ENCODE measurements around the gene OLFML2A.

DNA sequence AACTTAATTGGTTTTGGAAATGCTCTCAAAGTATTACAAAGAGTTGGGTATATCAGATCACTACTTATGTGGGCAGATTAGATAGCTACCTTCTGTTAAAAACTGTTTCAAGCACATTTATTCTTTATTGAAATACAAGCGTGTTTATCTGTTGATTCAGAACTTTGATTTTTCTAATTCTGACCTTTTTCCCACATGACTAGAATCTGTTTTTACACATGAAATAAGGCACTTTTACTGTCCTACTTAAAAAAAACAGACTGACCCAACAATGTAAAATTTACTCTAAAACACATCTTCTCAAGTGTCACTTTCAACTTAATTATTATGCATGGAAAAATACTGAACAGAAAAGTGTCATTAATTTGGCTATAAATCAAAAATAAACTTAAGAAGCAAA is 10.6 kb upstream of the OLFML2A start:
- TF ChIP-seq, protein P1, sequence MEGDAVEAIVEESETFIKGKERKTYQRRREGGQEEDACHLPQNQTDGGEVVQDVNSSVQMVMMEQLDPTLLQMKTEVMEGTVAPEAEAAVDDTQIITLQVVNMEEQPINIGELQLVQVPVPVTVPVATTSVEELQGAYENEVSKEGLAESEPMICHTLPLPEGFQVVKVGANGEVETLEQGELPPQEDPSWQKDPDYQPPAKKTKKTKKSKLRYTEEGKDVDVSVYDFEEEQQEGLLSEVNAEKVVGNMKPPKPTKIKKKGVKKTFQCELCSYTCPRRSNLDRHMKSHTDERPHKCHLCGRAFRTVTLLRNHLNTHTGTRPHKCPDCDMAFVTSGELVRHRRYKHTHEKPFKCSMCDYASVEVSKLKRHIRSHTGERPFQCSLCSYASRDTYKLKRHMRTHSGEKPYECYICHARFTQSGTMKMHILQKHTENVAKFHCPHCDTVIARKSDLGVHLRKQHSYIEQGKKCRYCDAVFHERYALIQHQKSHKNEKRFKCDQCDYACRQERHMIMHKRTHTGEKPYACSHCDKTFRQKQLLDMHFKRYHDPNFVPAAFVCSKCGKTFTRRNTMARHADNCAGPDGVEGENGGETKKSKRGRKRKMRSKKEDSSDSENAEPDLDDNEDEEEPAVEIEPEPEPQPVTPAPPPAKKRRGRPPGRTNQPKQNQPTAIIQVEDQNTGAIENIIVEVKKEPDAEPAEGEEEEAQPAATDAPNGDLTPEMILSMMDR (IDR thresholded peaks at IDR 0.05) = no peak
- no peak for TF ChIP-seq POLR2A (IDR thresholded peaks at IDR 0.05)
